K562 (cell line): Measurements from ENCODE around the gene NCOA4. TPM values are rescaled to one million over a fixed set of nuclear protein-coding genes. Genes with fewer than 3 reads are reported as not detected.

Source experiments
- ARID1B ChIP-seq: fragments of 450-650 bp; IDR thresholded peaks from 2 replicates; pipeline ENCODE4 v1.6.1; 2016; ENCODE audit warnings: antibody characterized with exemption, mild to moderate bottlenecking, inconsistent platforms
- C11orf30 ChIP-seq: fragments of 450-650 bp; IDR thresholded peaks from 2 replicates; pipeline ENCODE4 v1.6.1; 2016; ENCODE audit warnings: low read depth, mild to moderate bottlenecking
- CBFA2T2 ChIP-seq: fragments of 450-650 bp; conservative IDR thresholded peaks from 2 replicates; pipeline ENCODE4 v1.6.1; 2017; ENCODE audit warnings: mild to moderate bottlenecking
- CEBPB ChIP-seq: fragments of 450-650 bp; IDR thresholded peaks from 2 replicates; pipeline ENCODE4 v1.6.1; 2016; ENCODE audit warnings: missing genetic modification characterization, missing compliant biosample characterization
- CHD4 ChIP-seq: fragments of 200-600 bp; sonication (generic); IDR thresholded peaks from 3 replicates; pipeline ENCODE4 v1.6.1; 2012; ENCODE audit warnings: low read depth, mild to moderate bottlenecking, mixed read lengths, low read length, inconsistent platforms; ENCODE audit not compliant: insufficient read depth, insufficient replicate concordance, poor library complexity, severe bottlenecking
- DNMT1 ChIP-seq: fragments of 450-650 bp; IDR thresholded peaks from 2 replicates; pipeline ENCODE4 v1.6.1; 2016; ENCODE audit warnings: antibody characterized with exemption, mild to moderate bottlenecking
- FIP1L1 ChIP-seq: fragments of 200-400 bp; formaldehyde crosslinking; IDR thresholded peaks from 2 replicates; pipeline ENCODE4 v1.6.1; 2018; ENCODE audit warnings: mild to moderate bottlenecking, low read depth, low read length; ENCODE audit not compliant: poor library complexity, severe bottlenecking
- GABPA ChIP-seq: fragments of 200-800 bp; sonication (Bioruptor generic); conservative IDR thresholded peaks from 2 replicates; pipeline ENCODE4 v1.6.1; 2016; ENCODE audit warnings: low read depth, missing genetic modification characterization, missing compliant biosample characterization
- HDAC2 ChIP-seq: fragments of 450-650 bp; IDR thresholded peaks from 2 replicates; pipeline ENCODE4 v1.6.1; 2016; ENCODE audit warnings: mild to moderate bottlenecking
- KDM1A ChIP-seq, 2 experiments: fragments of 450-650 bp; IDR thresholded peaks; 2 replicates each; pipeline ENCODE4 v1.6.1; 2016; ENCODE audit warnings: mild to moderate bottlenecking in 2 of 2
- MEIS2 ChIP-seq: fragments of 450-650 bp; IDR thresholded peaks from 2 replicates; pipeline ENCODE4 v1.6.1; 2014; ENCODE audit warnings: mild to moderate bottlenecking; ENCODE audit not compliant: partially characterized antibody
- MYC ChIP-seq, 2 experiments: fragments of 250-450 bp in 1 of 2; sonication (Bioruptor Pico) in 1 of 2; IDR thresholded peaks; 2 replicates each; pipeline versions ENCODE4 v1.5.1 to v1.6.1; 2012 to 2021; ENCODE audit warnings: low read depth in 2 of 2, borderline replicate concordance in 1 of 2, improper control_type of control experiment in 1 of 2, low read length in 1 of 2, mild to moderate bottlenecking in 1 of 2, moderate library complexity in 1 of 2
- SIX5 ChIP-seq, 2 experiments: IDR thresholded peaks; 2 replicates each; pipeline ENCODE4 v1.6.1; 2011; ENCODE audit warnings: low read length in 2 of 2, borderline replicate concordance in 1 of 2, low read depth in 1 of 2, mild to moderate bottlenecking in 1 of 2, moderate library complexity in 1 of 2; ENCODE audit not compliant: insufficient read depth in 1 of 2
- SMARCA5 ChIP-seq: fragments of 450-650 bp; IDR thresholded peaks from 2 replicates; pipeline ENCODE4 v1.6.1; 2016
- SMARCC2 ChIP-seq: fragments of 450-650 bp; IDR thresholded peaks from 2 replicates; pipeline ENCODE4 v1.6.1; 2017; ENCODE audit warnings: antibody characterized with exemption, moderate library complexity, mild to moderate bottlenecking, low read depth
- ZFP36 ChIP-seq: fragments of 150-350 bp; IDR thresholded peaks from 2 replicates; pipeline ENCODE4 v1.6.1; 2018; ENCODE audit warnings: low read length, low read depth; ENCODE audit not compliant: partially characterized antibody
- ZNF124 ChIP-seq: sonication (generic); formaldehyde crosslinking; IDR thresholded peaks from 2 replicates; pipeline ENCODE4 v1.8.1; 2022; ENCODE audit warnings: missing genetic modification reagents
- ZNF140 ChIP-seq: fragments of 250-450 bp; sonication (Bioruptor Pico); IDR thresholded peaks from 2 replicates; pipeline ENCODE4 v1.8.0; 2021; ENCODE audit warnings: moderate library complexity, mild to moderate bottlenecking, inconsistent platforms
- ZNF347 ChIP-seq: fragments of 450-650 bp; formaldehyde crosslinking; IDR thresholded peaks from 2 replicates; pipeline ENCODE4 v1.4.0; 2020; ENCODE audit warnings: low read depth, mild to moderate bottlenecking, moderate library complexity
- polyA plus RNA-seq, 8 experiments: library from polyadenylated mRNA; depleted of rRNA in 4 of 8; stranded (reverse) in 5 of 8; unstranded in 3 of 8; fragments of >200 nt; fragmentation: Nextera tagmentation in 2 of 8; fragmentation: Illumina TruSeq in 1 of 8; extraction: Ambion mirVana in 2 of 8; extraction: Trizol in 1 of 8; gene quantifications; 2 replicates each; pipeline versions ENCODE4 v1.2.1 to v1.2.3, GENCODE V29; 2011 to 2014; ENCODE audit warnings: inconsistent platforms in 1 of 8, missing spikeins in 1 of 8
- total RNA-seq, 7 experiments: library from RNA; depleted of rRNA in 6 of 7; stranded (reverse); fragments of >200 nt in 6 of 7; fragmentation: Illumina TruSeq in 2 of 7; extraction: Trizol in 2 of 7; gene quantifications; 2 replicates each; pipeline versions ENCODE4 v1.2.1 to v1.2.3, GENCODE V29; 2011 to 2021; ENCODE audit warnings: low replicate concordance in 1 of 7
- TF ChIP-seq, protein P1 (sequence below): IDR thresholded peaks from 3 replicates; pipeline ENCODE4 v1.6.1; 2011; ENCODE audit warnings: borderline replicate concordance, mild to moderate bottlenecking; ENCODE audit not compliant: insufficient read length, insufficient read depth
- TF ChIP-seq, protein P2 (sequence below): sonication (generic); formaldehyde crosslinking; IDR thresholded peaks from 2 replicates; pipeline ENCODE4 v1.8.0; 2022; ENCODE audit warnings: mild to moderate bottlenecking, missing genetic modification reagents
- TF ChIP-seq, protein P3 (sequence below): fragments of 450-650 bp; IDR thresholded peaks from 2 replicates; pipeline ENCODE4 v1.6.1; 2016; ENCODE audit warnings: missing biosample characterization, missing genetic modification characterization
- TF ChIP-seq, protein P4 (sequence below): fragments of 250-450 bp; sonication (Bioruptor Pico); IDR thresholded peaks from 2 replicates; pipeline ENCODE4 v1.8.0; 2021; ENCODE audit warnings: moderate library complexity, mild to moderate bottlenecking, inconsistent platforms
- TF ChIP-seq, protein P5 (sequence below): fragments of 450-650 bp; IDR thresholded peaks from 2 replicates; pipeline ENCODE4 v1.6.1; 2016; ENCODE audit warnings: antibody characterized with exemption

The NCOA4 gene
- total and polyA plus RNA-seq, 9 of the 15 experiments (the other 6 are each of a cell fraction or from before 2014, with no cell fraction given), result 89.8 to 283 (median 181) TPM

DNA sequence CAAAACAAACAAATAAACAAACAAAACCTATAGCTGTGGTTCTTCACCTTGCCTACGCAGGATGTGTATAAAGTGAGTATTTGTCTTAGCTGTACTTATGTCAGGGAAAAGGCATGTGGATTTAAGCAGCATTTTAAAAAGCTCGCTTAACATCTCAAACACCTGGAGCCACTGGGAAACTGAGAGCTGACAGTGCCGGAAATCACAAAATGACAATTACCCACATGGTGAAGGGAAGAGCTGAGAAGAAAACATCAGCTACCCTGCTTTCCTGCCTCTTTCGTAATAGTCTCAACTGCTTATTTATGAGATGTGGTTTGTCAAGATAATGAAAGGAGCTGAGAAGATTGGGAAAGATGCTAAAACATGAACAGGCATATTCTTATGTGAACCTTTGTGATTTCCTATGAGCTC, 46.7 kb upstream of the NCOA4 start (continued):
- TF ChIP-seq, protein P1, sequence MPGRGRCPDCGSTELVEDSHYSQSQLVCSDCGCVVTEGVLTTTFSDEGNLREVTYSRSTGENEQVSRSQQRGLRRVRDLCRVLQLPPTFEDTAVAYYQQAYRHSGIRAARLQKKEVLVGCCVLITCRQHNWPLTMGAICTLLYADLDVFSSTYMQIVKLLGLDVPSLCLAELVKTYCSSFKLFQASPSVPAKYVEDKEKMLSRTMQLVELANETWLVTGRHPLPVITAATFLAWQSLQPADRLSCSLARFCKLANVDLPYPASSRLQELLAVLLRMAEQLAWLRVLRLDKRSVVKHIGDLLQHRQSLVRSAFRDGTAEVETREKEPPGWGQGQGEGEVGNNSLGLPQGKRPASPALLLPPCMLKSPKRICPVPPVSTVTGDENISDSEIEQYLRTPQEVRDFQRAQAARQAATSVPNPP, result no peak
- TF ChIP-seq C11orf30, result peak; percentile 28; the same call in 1 of the 2 replicates
- TF ChIP-seq, protein P2, sequence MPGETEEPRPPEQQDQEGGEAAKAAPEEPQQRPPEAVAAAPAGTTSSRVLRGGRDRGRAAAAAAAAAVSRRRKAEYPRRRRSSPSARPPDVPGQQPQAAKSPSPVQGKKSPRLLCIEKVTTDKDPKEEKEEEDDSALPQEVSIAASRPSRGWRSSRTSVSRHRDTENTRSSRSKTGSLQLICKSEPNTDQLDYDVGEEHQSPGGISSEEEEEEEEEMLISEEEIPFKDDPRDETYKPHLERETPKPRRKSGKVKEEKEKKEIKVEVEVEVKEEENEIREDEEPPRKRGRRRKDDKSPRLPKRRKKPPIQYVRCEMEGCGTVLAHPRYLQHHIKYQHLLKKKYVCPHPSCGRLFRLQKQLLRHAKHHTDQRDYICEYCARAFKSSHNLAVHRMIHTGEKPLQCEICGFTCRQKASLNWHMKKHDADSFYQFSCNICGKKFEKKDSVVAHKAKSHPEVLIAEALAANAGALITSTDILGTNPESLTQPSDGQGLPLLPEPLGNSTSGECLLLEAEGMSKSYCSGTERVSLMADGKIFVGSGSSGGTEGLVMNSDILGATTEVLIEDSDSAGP (CRISPR knock-in tag), result no peak
- TF ChIP-seq HDAC2, result peak; percentile 38; the same call in 1 of the 2 replicates
- peak; percentile 98 for TF ChIP-seq CEBPB (tag)
- TF ChIP-seq ZNF347 (CRISPR knock-in tag), result no peak
- no peak for TF ChIP-seq DNMT1
- TF ChIP-seq GABPA (tag), result peak; percentile 31
- TF ChIP-seq, protein P3, sequence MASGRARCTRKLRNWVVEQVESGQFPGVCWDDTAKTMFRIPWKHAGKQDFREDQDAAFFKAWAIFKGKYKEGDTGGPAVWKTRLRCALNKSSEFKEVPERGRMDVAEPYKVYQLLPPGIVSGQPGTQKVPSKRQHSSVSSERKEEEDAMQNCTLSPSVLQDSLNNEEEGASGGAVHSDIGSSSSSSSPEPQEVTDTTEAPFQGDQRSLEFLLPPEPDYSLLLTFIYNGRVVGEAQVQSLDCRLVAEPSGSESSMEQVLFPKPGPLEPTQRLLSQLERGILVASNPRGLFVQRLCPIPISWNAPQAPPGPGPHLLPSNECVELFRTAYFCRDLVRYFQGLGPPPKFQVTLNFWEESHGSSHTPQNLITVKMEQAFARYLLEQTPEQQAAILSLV (tag), result peak; percentile 61
- no peak for TF ChIP-seq ZFP36
- TF ChIP-seq, protein P4, sequence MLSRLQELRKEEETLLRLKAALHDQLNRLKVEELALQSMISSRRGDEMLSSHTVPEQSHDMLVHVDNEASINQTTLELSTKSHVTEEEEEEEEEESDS (CRISPR knock-in tag), result no peak
- TF ChIP-seq, protein P5, sequence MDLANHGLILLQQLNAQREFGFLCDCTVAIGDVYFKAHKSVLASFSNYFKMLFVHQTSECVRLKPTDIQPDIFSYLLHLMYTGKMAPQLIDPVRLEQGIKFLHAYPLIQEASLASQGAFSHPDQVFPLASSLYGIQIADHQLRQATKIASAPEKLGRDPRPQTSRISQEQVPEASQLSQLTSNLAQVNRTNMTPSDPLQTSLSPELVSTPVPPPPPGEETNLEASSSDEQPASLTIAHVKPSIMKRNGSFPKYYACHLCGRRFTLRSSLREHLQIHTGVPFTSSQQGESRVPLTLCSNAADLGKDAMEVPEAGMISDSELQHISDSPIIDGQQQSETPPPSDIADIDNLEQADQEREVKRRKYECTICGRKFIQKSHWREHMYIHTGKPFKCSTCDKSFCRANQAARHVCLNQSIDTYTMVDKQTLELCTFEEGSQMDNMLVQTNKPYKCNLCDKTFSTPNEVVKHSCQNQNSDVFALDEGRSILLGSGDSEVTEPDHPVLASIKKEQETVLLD, result no peak
- peak; percentile 86 for TF ChIP-seq MEIS2
- no peak for TF ChIP-seq FIP1L1
- TF ChIP-seq ZNF140 (CRISPR knock-in tag), result no peak
- 0 out of 2 replicates have a peak, but pooled peaks have one; percentile 29 for TF ChIP-seq MYC (IDR thresholded peaks at IDR 0.05; ENCODE audit: low read depth, low read length)
- TF ChIP-seq MYC (CRISPR knock-in tag; IDR thresholded peaks at IDR 0.05; ENCODE audit: borderline replicate concordance, low read depth), result no peak
- TF ChIP-seq KDM1A (IDR thresholded peaks at IDR 0.05), result peak; percentile 18 to 35; a peak in 1 of 4 replicates
- peak; percentile 53; the same call in 1 of the 2 replicates for TF ChIP-seq ARID1B
- no peak for TF ChIP-seq SIX5 (IDR thresholded peaks at IDR 0.05; ENCODE audit: borderline replicate concordance in 1 of 2, insufficient read depth in 1 of 2, low read depth in 1 of 2, low read length in 2 of 2)
- TF ChIP-seq SMARCC2, result no peak
- TF ChIP-seq CHD4, result no peak
- TF ChIP-seq CBFA2T2, result peak; percentile 29; the same call in 1 of the 2 replicates
- TF ChIP-seq ZNF124 (CRISPR knock-in tag), result no peak
- no peak for TF ChIP-seq SMARCA5
